GM20000 (cell line): ENCODE data around the gene CCL26.
"Not testable (repeated sequence)": the region's sequence is repeated elsewhere in the genome, so short reads cannot be mapped to it uniquely, and the experiment has no call there.

Experiments
- DNase-seq: peaks from one replicate; pipeline ENCODE4 v3.0.0; 2012; ENCODE audit warnings: low spot score
- TF ChIP-seq, protein P1 (sequence below): IDR thresholded peaks from 2 replicates; pipeline ENCODE4 v1.5.1; 2012; ENCODE audit warnings: mild to moderate bottlenecking, control low read depth; ENCODE audit errors: extremely low read depth, missing control alignments

The CCL26 gene

DNA sequence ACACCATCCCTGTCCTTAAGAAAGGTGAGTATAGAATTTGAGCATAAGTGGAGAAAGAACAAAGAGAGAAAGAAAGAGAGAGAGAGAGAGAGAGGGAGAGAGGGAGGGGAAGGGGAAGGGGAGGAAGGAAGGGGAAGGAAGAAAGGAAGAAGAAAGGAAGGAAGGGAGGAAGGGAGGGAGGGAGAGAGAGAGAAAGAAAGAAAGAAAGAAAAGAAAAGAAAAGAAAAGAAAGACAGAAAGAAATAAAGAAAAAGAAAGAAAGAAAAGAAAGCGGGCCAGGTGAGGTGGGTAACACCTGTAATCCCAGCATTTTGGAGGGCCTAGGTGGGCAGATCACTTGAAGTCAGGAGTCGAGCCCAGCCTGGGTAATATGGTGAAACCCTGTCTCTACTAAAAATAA, 21.7 kb upstream of the CCL26 start:
- DNase-seq, result no peak

DNA sequence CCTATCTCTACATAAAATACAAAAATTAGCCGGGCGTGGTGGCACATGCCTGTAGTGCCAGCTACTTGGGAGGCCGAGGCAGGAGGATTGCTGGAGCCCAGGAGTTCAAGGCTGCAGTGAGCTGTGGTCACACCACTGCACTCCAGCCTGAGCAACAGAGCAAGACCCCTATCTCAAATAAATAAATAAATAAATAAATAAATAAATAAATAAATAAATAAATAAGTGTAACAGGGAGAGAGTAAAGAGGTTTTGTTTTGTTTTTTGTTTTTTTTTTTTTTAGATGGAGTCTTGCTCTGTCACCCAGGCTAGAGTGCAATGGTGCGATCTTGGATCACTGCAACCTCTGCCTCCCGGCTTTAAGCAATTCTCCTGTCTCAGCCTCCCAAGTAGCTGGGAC, 20.6 kb upstream of the CCL26 start:
- not testable (repeated sequence) for DNase-seq

More for the DNA sequence above, 21.7 kb upstream of the CCL26 start:
- TF ChIP-seq, protein P1, sequence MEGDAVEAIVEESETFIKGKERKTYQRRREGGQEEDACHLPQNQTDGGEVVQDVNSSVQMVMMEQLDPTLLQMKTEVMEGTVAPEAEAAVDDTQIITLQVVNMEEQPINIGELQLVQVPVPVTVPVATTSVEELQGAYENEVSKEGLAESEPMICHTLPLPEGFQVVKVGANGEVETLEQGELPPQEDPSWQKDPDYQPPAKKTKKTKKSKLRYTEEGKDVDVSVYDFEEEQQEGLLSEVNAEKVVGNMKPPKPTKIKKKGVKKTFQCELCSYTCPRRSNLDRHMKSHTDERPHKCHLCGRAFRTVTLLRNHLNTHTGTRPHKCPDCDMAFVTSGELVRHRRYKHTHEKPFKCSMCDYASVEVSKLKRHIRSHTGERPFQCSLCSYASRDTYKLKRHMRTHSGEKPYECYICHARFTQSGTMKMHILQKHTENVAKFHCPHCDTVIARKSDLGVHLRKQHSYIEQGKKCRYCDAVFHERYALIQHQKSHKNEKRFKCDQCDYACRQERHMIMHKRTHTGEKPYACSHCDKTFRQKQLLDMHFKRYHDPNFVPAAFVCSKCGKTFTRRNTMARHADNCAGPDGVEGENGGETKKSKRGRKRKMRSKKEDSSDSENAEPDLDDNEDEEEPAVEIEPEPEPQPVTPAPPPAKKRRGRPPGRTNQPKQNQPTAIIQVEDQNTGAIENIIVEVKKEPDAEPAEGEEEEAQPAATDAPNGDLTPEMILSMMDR, result no peak

DNA sequence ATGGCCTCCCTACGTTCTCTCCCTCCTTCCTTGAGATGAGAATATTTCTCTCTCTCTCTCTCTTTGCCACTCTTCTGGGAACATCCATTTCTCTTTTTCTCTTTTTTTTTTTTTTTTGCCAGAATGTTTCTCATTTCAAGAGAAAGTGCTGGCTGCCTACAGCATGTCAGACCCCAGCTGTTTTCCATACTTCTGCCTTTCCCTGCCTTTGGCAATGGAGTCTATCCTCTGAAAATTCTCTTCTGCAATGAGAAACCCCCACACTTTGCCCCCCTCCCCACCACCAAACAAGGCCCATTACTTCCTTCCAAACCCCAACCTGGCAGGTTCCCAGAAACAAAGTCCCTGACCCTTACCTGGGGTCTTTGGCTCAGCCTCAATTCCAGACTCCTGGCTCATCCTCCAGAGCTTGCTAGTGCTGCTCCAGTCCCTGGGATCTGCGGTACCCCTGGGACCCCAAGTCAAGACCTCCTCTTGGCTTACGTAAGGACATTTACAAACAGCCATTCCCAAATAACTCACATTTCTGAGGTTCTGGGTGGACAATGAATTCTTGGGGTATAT, 17.4 kb upstream of the CCL26 start:
- TF ChIP-seq, protein P1, result no peak

DNA sequence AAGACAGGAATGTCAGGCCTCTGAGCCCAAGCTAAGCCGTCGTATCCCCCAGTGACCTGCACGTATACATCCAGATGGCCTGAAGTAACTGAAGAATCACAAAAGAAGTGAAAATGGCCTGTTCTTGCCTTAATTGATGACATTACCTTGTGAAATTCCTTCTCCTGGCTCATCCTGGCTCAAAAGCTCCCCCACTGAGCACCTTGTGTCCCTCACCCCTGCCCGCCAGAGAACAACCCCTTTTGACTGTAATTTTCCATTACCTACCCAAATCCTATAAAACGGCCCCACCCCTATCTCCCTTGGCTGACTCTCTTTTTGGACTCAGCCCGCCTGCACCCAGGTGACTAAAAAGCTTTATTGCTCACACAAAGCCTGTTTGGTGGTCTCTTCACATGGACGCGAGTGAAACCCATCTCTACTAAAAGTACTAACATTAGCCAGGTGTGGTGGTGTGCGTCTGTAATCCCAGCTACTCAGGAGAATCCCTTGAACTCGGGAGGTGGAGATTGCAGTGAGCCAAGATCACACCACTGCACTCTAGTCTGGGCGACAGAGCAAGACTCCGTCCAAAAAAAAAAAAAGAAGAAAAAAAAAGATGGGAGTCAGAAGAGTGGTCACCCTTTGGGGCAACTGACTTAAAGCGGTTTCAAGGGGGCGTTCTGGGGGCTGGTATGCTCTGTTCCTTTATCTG, 16.3 kb upstream of the CCL26 start:
- DNase-seq, result not testable (repeated sequence)

More for the DNA sequence above, 17.4 kb upstream of the CCL26 start:
- DNase-seq, result no peak

DNA sequence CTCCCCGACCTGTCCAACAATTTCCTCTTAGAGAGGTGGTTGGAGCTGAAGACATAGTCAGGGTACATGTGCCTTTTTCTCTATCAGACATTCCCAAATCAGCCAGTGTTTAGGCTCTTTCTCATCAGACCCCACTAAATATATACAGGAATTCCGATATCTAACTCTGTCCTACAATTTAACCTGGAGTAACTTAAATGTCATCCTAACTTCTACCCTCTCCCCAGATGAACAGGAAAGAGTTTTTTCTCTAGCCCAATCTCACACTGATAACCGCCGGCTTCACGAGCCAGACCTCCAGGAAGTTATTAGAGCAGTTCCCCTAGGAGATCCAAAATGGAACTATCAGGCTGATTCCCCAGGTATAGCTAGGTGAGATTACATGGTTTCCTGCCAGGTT, 11.0 kb upstream of the CCL26 start:
- DNase-seq, result not testable (repeated sequence)

DNA sequence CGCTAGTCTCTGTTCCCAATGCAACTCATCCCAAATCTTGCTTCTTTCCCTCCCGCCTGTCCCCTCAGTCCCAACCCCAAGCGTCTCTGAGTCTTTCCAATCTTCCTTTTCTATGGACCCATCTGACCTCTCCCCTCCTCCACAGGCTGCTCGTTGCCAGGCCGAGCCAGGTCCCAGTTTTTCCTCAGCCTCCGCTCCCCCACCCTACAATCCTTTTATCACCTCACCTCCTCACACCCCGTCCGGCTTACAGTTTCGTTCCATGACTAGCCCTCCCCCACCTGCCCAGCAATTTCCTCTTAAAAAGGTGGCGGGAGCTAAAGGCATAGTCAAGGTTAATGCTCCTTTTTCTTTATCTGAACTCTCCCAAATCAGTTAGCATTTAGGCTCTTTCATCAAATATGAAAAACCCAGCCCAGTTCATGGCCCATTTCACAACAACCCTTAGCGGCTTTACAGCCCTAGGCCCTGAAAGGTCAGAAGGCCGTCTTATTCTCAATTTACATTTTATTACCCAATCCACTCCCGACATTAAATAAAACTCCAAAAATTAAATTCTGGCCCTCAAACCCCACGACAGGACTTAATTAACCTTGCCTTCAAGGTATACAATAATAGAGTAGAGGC, 8.7 kb upstream of the CCL26 start:
- not testable (repeated sequence) for DNase-seq

DNA sequence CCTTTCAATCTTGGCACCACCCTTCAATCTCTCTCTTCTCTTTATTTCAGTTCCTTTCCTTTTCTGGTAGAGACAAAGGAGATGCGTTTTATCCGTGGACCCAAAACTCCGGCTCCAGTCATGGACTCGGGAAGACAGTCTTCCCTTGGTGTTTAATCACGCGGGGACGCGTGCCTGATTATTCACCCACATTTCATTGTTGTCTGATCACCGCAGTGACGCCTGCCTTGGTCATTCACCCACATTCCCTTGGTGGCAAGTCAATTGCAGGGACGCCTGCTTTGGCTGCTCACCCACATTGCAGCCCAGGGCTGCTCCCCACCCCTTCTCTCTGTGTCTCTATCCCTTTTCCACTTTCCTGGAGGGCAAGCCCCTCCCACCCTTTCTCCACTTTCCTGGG, 7.5 kb upstream of the CCL26 start:
- not testable (repeated sequence) for DNase-seq

DNA sequence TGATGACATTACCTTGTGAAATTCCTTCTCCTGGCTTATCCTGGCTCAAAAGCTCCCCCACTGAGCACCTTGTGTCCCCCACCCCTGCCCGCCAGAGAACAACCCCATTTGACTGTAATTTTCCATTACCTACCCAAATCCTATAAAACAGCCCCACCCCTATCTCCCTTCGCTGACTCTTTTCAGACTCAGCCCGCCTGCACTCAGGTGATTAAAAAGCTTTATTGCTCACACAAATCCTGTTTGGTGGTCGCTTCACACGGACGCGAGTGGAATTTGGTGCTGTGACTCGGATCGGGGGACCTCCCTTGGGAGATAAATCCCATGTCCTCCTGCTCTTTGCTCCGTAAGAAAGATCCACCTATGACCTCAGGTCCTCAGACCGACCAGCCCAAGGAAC, 7.0 kb upstream of the CCL26 start:
- DNase-seq, result not testable (repeated sequence)

DNA sequence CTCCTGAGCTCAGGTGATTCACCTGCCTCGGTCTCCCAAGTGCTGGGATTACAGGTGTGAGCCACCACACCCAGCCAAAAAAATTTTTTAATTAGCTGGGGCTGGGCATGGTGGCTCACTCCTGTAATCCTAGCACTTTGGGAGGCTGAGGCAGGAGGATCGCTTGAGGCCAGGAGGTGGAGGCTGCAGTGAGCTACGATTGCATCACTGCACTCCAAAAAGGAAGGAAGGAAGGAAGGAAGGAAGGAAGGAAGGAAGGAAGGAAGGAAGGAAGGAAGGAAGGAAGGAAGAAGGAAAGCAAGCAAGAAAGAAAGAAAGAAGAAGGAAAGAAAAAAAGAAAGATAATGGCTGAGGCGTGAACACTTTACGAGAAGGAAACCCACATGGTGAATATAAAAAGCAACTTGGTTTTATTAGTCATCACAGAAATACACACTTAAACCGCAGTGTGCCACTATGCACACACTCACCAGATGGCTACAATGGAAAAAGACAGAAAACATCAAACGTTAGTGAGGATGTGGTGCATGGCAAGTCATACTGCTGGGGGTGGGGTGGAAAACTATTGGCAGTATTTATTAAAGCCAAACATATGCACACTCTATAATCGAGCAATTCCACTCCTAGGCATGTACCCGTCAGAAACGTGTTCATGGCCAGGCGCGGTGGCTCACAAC, 4.4 kb upstream of the CCL26 start:
- TF ChIP-seq, protein P1, result no peak
- no peak for DNase-seq

DNA sequence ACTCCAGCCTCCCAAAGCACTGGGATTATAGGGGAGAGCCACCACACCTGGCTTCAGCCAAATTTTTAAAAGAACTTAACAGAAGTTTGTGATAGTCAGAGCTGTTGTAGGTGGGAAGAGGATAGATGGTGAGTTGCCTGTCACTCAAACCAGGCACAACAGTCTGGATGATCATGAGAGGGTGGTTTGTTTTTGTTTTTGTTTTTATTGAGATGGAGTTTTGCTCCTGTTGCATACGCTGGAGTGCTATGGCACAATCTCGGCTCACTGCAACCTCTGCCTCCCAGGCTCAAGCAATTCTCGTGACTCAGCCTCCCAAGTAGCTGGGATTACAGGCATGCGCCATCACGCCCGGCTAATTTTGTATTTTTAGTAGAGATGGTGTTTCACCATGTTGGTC, 1.9 kb upstream of the CCL26 start:
- not testable (repeated sequence) for DNase-seq

DNA sequence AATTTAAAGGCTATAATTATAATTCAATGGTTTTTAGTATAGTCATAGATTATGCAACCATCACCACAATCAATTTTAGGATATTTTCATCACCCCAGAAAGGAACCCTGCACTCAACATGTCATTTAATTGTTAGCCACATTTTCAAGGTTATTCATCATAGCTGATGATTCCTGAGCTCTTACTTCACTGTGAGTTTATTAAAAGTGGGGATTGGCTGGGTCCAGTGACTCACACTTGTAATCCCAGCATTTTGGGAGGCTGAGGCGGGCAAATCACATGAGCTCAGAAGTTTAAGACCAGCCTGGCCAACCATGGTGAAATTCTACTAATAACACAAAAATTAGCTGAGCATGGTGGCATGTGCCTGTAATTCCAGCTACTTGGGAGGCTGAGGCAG, 787 bp downstream of the CCL26 start:
- TF ChIP-seq, protein P1, result no peak
- no peak for DNase-seq
